HG02885 (cell line): ENCODE data around the gene ROR2.
"Not testable (repeated sequence)": the region's sequence is repeated elsewhere in the genome, so short reads cannot be mapped to it uniquely, and the experiment has no call there.

ENCODE experiments used
- ATAC-seq: cut with Tn5 transposase; IDR thresholded peaks from one replicate; pipeline ENCODE4 v1.9.1; 2021; ENCODE audit warnings: mild to moderate bottlenecking; ENCODE audit not compliant: unreplicated experiment, poor library complexity

ROR2 gene

GRCh38 chr9:91664663-91665062 lies 285.4 kb downstream of the ROR2 start:
- ATAC-seq: no peak

- no peak for ATAC-seq
Measured at GRCh38 chr9:91663858-91664257, 286.2 kb downstream of the ROR2 start.

GRCh38 chr9:91661451-91661850 lies 288.6 kb downstream of the ROR2 start:
- ATAC-seq: no peak

GRCh38 chr9:91660521-91660920 lies 289.5 kb downstream of the ROR2 start:
- ATAC-seq: no peak

GRCh38 chr9:91659529-91660495 lies 290.2 kb downstream of the ROR2 start:
- ATAC-seq: no peak

- ATAC-seq: no peak
Measured at GRCh38 chr9:91658513-91659105, 291.4 kb downstream of the ROR2 start.

GRCh38 chr9:91657501-91657900 lies 292.5 kb downstream of the ROR2 start:
- no peak for ATAC-seq

- ATAC-seq: no peak
Measured at GRCh38 chr9:91655658-91656057, 294.4 kb downstream of the ROR2 start.

GRCh38 chr9:91655215-91655614 lies 294.8 kb downstream of the ROR2 start:
- no peak for ATAC-seq

GRCh38 chr9:91654527-91654926 lies 295.5 kb downstream of the ROR2 start:
- no peak for ATAC-seq

- ATAC-seq: no peak
Measured at GRCh38 chr9:91647371-91647770, 302.7 kb downstream of the ROR2 start.

- no peak for ATAC-seq
Measured at GRCh38 chr9:91646702-91647101, 303.3 kb downstream of the ROR2 start.

GRCh38 chr9:91644433-91644832 lies 305.6 kb downstream of the ROR2 start:
- ATAC-seq: no peak

GRCh38 chr9:91643481-91644077 lies 306.4 kb downstream of the ROR2 start:
- no peak for ATAC-seq

- ATAC-seq: no peak
Measured at GRCh38 chr9:91642771-91643170, 307.3 kb downstream of the ROR2 start.

- ATAC-seq: no peak
Measured at GRCh38 chr9:91640428-91640827, 309.6 kb downstream of the ROR2 start.

GRCh38 chr9:91639054-91639453 lies 311.0 kb downstream of the ROR2 start:
- ATAC-seq: no peak

- not testable (repeated sequence) for ATAC-seq
Measured at GRCh38 chr9:91634832-91635231, 315.2 kb downstream of the ROR2 start.

GRCh38 chr9:91629718-91630117 lies 320.3 kb downstream of the ROR2 start:
- no peak for ATAC-seq

- ATAC-seq: no peak
Measured at GRCh38 chr9:91628892-91629291, 321.1 kb downstream of the ROR2 start.

- ATAC-seq: no peak
Measured at GRCh38 chr9:91625331-91625730, 324.7 kb downstream of the ROR2 start.
